Measurements from ENCODE around the gene TINCR.

The TINCR gene

DNA sequence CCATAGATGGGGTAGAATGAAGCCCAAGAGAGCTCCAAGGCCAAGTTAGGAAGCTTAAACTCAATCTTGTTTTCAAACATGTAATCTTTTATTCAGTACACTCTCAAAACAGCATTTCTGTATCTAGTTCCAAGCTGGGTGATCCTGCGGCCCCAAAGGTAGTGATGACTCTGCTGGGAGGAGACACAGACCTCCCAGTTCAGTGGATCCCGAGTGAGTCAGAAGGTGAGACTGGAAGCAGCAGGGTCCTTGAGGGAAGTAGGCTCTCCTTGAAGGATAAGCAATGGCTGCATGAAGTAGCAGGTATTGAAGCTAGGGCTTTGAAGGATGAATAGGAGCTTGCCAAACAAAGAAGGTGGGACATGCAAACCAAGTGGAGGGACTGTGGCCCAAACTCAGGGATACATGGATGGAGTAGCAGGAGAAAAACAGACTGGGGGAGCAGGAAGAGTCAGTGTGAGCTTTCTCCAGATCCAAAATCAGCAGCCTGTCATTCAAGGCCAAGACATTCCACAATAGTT, 9.6 kb downstream of the TINCR start:
- DNase-seq (ENCODE audit: low read depth in 1 of 2, low spot score in 1 of 2): no peak
- TF ChIP-seq, protein P1, sequence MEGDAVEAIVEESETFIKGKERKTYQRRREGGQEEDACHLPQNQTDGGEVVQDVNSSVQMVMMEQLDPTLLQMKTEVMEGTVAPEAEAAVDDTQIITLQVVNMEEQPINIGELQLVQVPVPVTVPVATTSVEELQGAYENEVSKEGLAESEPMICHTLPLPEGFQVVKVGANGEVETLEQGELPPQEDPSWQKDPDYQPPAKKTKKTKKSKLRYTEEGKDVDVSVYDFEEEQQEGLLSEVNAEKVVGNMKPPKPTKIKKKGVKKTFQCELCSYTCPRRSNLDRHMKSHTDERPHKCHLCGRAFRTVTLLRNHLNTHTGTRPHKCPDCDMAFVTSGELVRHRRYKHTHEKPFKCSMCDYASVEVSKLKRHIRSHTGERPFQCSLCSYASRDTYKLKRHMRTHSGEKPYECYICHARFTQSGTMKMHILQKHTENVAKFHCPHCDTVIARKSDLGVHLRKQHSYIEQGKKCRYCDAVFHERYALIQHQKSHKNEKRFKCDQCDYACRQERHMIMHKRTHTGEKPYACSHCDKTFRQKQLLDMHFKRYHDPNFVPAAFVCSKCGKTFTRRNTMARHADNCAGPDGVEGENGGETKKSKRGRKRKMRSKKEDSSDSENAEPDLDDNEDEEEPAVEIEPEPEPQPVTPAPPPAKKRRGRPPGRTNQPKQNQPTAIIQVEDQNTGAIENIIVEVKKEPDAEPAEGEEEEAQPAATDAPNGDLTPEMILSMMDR (IDR thresholded peaks at IDR 0.05; ENCODE audit: insufficient read depth, low read length): no peak
- TF ChIP-seq SPI1 (IDR thresholded peaks at IDR 0.05; ENCODE audit: borderline replicate concordance, low read depth) (no peak), GABPA (IDR thresholded peaks at IDR 0.05; ENCODE audit: low read depth) (no peak)
- Histone ChIP-seq H3K27me3 (ENCODE audit: insufficient read depth, poor library complexity, severe bottlenecking) (no peaks in the 10 kb centered on the region), H3K27ac (replicated peaks) (no peak overlapping the region), H3K4me3 (replicated peaks; ENCODE audit: insufficient read depth, low read length) (no peak overlapping the region)

DNA sequence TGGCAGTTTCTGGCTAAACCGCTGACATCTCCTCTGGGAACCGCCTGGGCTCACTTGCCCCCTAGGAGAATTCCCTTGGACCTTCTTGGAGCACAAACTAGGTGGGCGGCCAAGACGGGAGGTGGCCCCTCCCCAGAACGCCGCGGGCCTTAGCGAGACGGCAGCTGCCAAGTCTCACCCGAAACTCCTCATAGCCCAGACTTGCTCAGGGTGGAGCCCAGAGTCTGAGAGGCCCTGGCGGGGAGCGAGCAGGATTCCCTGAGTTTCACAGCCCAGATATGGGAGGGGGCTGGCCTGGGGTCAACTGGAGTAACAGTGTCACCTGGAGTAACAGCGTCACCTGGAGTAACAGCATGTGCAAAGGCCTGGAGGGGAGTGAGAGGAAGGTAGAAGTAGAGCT, 10.1 kb downstream of the TINCR start:
- no peak for DNase-seq (ENCODE audit: low read depth in 1 of 2, low spot score in 1 of 2)
- H3K27me3 ChIP-seq (ENCODE audit: insufficient read depth, poor library complexity, severe bottlenecking): no peaks in the 10 kb centered on the region
- TF ChIP-seq SPI1 (IDR thresholded peaks at IDR 0.05; ENCODE audit: borderline replicate concordance, low read depth): no peak
- no peak for TF ChIP-seq POLR2AphosphoS5 (IDR thresholded peaks at IDR 0.05; ENCODE audit: low read depth)
- no peak for TF ChIP-seq GABPA (IDR thresholded peaks at IDR 0.05; ENCODE audit: low read depth)
- TF ChIP-seq, protein P1 (IDR thresholded peaks at IDR 0.05; ENCODE audit: insufficient read depth, low read length): no peak
- TF ChIP-seq, protein P2, sequence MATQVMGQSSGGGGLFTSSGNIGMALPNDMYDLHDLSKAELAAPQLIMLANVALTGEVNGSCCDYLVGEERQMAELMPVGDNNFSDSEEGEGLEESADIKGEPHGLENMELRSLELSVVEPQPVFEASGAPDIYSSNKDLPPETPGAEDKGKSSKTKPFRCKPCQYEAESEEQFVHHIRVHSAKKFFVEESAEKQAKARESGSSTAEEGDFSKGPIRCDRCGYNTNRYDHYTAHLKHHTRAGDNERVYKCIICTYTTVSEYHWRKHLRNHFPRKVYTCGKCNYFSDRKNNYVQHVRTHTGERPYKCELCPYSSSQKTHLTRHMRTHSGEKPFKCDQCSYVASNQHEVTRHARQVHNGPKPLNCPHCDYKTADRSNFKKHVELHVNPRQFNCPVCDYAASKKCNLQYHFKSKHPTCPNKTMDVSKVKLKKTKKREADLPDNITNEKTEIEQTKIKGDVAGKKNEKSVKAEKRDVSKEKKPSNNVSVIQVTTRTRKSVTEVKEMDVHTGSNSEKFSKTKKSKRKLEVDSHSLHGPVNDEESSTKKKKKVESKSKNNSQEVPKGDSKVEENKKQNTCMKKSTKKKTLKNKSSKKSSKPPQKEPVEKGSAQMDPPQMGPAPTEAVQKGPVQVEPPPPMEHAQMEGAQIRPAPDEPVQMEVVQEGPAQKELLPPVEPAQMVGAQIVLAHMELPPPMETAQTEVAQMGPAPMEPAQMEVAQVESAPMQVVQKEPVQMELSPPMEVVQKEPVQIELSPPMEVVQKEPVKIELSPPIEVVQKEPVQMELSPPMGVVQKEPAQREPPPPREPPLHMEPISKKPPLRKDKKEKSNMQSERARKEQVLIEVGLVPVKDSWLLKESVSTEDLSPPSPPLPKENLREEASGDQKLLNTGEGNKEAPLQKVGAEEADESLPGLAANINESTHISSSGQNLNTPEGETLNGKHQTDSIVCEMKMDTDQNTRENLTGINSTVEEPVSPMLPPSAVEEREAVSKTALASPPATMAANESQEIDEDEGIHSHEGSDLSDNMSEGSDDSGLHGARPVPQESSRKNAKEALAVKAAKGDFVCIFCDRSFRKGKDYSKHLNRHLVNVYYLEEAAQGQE (IDR thresholded peaks at IDR 0.05; ENCODE audit: insufficient replicate concordance, low read depth): no peak
- no peak overlapping the region for H3K27ac ChIP-seq (replicated peaks)
- no peak overlapping the region for H3K4me3 ChIP-seq (replicated peaks; ENCODE audit: insufficient read depth, low read length)

DNA sequence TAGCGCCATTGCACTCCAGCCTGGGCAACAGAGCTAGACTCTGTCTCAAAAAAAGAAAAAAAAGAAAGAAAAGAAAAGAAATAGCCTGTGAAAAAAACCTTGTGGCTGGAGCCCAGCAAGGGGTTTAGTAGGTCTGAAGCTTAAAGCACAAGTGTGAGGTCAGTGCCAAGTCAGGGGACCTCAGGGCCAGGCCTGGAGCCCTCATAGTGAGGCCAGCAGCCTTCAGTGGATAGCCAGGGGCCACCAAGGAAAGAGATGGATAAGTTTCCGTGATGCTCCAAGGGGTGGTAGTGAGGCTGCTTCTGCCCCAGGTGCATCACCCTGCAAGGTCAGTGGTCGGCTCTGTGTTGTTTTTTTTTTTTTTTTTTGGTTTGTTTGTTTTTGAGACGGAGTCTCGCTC, 12.9 kb downstream of the TINCR start:
- Histone ChIP-seq H3K27me3 (ENCODE audit: insufficient read depth, poor library complexity, severe bottlenecking) (peaks cover 3% of the 10 kb centered on the region), H3K4me3 (replicated peaks; ENCODE audit: insufficient read depth, low read length) (no peak overlapping the region), H3K27ac (replicated peaks) (no peak overlapping the region)
- no peak for DNase-seq (ENCODE audit: low read depth in 1 of 2, low spot score in 1 of 2)
- TF ChIP-seq SPI1 (IDR thresholded peaks at IDR 0.05; ENCODE audit: borderline replicate concordance, low read depth) (no peak), GABPA (IDR thresholded peaks at IDR 0.05; ENCODE audit: low read depth) (no peak), POLR2AphosphoS5 (IDR thresholded peaks at IDR 0.05; ENCODE audit: low read depth) (no peak)
- TF ChIP-seq, protein P1 (IDR thresholded peaks at IDR 0.05; ENCODE audit: insufficient read depth, low read length): no peak
- TF ChIP-seq, protein P2 (IDR thresholded peaks at IDR 0.05; ENCODE audit: insufficient replicate concordance, low read depth): no peak

DNA sequence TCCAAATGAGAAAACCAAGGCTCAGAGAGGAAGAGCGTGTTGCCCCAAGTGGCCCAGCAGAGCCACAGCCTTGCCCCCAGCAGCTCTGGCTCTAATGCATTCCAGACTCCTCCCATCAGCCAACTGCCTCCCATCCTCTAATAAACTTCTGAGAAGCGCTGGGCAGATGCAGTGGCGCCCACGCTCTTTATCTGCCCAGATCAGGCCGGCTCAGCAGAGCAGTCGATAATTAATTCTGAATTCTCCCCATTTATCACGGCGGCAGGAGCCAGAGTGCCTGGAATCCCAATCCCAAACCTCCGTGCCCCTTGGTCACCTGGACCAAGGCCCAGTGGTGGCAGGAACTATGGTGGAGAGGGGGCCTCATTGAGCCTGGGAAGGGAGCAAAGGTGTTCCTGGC, 13.9 kb downstream of the TINCR start:
- H3K27me3 ChIP-seq (ENCODE audit: insufficient read depth, poor library complexity, severe bottlenecking): peaks cover 3% of the 10 kb centered on the region
- no peak overlapping the region for H3K27ac ChIP-seq (replicated peaks)
- DNase-seq (ENCODE audit: low read depth in 1 of 2, low spot score in 1 of 2): no peak
- no peak overlapping the region for H3K4me3 ChIP-seq (replicated peaks; ENCODE audit: insufficient read depth, low read length)
- TF ChIP-seq POLR2AphosphoS5 (IDR thresholded peaks at IDR 0.05; ENCODE audit: low read depth) (no peak), SPI1 (IDR thresholded peaks at IDR 0.05; ENCODE audit: borderline replicate concordance, low read depth) (no peak), GABPA (IDR thresholded peaks at IDR 0.05; ENCODE audit: low read depth) (no peak)
- TF ChIP-seq, protein P1 (IDR thresholded peaks at IDR 0.05; ENCODE audit: insufficient read depth, low read length): no peak
- TF ChIP-seq, protein P2 (IDR thresholded peaks at IDR 0.05; ENCODE audit: insufficient replicate concordance, low read depth): no peak

Data from HL-60 (cell line).